IPS DF 19.7 (cell line): ENCODE results near the gene KRTAP10-8.
"Not testable (repeated sequence)": the region's sequence is repeated elsewhere in the genome, so short reads cannot be mapped to it uniquely, and the experiment has no call there.

Source experiments
- DNase-seq: peaks from one replicate; pipeline ENCODE4 v3.0.0-alpha.2; 2013; ENCODE audit warnings: low read depth, low spot score

KRTAP10-8 gene

DNA sequence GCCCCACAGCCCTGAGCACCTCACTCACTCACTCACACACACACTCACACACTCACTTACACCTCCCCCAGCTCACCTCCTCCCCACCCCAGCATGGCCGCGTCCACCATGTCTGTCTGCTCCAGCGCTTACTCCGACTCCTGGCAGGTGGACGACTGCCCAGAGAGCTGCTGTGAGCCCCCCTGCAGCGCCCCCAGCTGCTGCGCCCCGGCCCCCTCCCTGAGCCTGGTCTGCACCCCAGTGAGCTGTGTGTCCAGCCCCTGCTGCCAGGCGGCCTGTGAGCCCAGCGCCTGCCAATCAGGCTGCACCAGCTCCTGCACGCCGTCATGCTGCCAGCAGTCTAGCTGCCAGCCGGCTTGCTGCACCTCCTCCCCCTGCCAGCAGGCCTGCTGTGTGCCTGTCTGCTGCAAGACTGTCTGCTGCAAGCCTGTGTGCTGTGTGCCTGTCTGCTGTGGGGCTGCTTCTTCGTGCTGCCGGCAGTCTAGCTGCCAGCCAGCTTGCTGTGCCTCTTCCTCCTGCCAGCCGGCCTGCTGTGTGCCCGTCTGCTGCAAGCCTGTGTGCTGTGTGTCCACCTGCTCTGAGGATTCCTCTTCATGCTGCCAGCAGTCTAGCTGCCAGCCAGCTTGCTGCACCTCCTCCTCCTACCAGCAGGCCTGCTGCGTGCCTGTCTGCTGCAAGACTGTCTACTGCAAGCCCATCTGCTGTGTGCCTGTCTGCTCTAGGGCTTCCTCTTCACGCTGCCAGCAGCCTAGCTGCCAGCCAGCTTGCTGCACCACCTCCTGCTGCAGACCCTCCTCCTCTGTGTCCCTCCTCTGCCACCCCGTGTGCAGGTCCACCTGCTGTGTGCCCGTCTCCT lies 34.7 kb downstream of the KRTAP10-8 start, which contains the start of gene KRTAP10-11:
TSS of gene KRTAP10-11 (plus strand) at position 49 of the 856 bp plus-strand sequence. CDS start at position 94, 45 bp downstream.
- DNase-seq = not testable (repeated sequence)

- no peak for DNase-seq
Measured at GRCh38 chr21:44647222-44647552, 35.3 kb downstream of the KRTAP10-8 start.

DNA sequence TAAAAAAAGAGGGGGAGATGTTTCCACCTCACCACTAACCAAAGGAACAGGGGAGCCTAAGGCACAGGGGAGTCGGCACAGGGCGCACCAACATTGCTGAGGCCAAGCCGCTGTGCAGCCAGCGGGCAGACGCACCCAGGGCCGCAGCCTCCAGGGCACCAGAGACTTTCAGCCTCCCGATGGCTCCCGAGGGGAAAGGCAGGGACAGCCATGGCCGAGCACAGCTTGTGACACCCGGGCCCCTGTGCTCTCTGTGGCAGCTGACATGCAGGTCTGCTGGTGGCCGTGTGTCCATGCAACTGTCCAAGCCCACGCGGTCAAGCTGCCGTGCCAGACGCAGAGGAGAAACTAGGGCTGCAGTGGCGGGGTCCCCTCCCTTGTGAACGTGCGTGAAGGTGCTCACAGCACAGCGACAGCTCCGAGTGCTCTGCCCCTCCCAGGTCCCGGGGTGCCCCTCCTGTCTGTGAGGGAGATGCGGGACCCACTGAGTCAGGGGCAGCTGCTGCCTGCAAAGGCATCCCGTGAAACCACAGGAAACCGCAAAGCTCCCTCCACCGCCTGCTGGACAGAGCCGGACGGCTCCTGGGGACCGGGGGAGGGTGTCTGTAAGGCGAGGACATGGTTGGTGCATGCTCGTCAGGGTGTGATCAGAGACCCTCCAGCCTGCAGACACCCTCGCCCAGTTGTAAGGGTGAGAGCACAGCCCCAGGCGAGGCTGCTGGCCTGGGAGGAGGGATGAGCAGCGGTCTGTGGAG lies 36.9 kb downstream of the KRTAP10-8 start:
- DNase-seq = no peak

DNA sequence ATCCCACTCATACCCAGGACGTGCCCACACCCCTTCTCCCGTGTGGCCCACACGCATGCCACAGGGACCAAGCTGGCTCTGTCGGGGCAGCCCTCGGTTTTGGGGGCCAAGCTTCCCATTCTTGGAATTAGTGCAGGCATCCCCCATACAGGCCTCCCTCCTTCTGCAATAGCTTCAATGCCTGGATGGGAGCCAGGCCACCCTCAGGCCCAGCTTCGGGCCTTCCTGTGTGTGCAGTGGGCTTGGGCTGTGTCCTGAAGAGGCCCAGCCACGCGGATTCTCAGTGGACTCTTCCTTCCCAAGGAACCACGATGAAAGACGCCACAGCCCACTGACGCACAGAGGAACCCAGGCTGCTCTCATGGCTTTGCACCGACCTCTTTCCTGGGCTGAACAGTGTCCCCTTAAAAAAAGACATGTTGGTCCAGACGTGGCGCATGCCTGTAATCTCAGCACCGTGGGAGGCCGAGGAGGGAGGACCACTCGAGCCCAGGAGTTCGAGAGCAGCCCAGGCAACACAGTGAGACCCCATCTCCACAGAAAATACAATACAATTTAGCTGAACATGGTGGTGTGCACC lies 37.7 kb downstream of the KRTAP10-8 start:
- no peak for DNase-seq

DNA sequence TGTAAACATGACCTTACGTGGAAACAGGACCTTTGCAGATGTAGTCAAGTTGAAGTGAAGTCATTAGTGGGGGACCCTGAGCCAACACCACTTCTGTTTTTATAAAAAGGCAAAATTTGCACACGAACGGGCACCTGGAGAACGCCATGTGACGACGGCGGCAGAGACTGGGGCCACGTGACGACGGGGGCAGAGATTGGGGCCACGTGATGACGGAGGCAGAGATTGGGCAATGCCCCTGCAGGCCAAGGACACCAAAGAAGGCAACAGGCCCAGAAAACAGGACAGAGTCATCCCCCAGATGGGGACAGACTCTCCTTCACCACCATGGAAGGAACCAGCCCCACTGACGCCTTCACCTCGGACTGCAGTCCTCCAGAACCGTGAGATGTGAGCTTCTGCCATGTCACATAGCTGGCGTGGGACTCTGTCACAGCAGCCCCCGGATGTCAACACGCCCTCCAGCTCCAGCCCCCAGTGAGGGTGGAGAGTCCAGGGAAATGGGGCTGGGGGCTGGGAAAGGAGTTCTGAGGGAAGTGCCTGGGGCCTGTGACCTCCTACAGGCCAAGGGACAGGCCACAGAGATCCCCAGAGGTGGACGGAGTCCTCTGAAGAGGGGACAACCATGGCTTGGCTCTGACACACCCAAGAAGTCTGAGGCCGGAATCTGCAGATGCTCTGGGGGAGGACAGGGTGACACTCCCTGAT lies 38.5 kb downstream of the KRTAP10-8 start:
- DNase-seq = no peak

DNA sequence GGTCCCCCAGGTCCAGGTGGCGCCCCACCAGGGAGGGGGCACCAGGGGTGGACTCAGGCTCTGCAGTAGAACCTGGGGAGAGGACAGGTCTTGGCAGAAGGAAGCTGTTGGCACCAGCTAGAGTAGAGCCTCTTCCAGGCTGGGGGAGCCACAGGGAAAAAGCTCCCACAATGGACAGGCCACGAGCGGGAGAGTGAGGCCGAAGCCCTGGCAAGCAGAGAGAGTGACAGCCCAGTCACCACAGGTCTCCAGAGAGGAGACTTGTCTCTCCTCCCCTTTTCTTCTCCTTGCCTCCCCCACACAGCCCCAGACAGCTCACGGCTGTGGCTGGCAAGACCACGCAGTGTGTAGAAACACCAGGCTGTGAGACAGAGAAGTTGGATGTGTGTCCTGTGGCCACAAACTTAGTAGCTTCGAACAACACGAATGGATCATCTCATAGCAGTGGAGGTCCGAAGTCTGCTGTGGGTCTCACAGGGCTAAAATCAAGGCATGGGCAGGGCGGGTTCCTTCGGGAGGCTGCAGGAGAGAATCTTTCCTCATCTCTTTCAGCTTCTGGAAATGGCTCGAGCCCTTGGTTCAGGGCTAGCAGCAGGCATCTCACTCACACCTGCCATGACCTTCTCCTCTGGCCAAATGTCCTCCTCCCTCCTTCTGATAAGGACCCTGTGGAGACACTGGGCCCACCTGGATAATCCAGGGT lies 39.2 kb downstream of the KRTAP10-8 start:
- DNase-seq = no peak

- no peak for DNase-seq
Measured at GRCh38 chr21:44653123-44653522, 41.2 kb downstream of the KRTAP10-8 start.

- DNase-seq = no peak
Measured at GRCh38 chr21:44653656-44654575, 42.0 kb downstream of the KRTAP10-8 start.

DNA sequence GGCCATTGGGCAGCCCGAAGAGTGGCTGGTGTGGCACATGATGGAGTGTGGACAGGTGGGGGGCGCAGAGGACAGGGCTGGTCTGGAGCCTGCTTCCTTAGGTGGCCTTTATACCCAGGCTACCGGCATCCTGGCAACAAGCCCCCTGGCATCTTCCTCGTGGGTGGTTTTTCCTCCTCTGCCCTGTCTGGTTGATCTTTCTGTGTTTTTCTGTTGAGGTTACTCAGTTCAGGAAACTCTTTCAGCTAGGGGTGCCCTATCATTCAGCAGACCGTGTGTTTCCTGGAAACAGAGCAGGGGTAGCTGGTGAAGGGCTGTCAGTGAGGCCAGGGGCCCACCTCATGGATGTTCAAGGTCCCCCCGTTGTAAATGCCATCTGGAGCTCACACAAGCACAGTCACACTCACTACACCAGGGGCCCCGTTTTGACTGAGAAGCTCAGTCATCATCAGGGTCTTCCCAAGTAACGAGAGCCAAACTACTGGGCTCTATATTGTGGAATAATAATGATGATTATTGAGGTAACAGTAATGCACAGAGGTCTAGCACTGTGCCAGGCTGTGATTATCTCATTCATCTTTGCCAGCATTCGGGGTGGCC lies 42.8 kb downstream of the KRTAP10-8 start, which contains the start of gene KRTAP12-4:
TSS of gene KRTAP12-4 (minus strand) at position 84 of the 600 bp plus-strand sequence. CDS start at position 39, 45 bp downstream.
- no peak for DNase-seq

- DNase-seq = no peak
Measured at GRCh38 chr21:44656868-44657267, 45.0 kb downstream of the KRTAP10-8 start.

DNA sequence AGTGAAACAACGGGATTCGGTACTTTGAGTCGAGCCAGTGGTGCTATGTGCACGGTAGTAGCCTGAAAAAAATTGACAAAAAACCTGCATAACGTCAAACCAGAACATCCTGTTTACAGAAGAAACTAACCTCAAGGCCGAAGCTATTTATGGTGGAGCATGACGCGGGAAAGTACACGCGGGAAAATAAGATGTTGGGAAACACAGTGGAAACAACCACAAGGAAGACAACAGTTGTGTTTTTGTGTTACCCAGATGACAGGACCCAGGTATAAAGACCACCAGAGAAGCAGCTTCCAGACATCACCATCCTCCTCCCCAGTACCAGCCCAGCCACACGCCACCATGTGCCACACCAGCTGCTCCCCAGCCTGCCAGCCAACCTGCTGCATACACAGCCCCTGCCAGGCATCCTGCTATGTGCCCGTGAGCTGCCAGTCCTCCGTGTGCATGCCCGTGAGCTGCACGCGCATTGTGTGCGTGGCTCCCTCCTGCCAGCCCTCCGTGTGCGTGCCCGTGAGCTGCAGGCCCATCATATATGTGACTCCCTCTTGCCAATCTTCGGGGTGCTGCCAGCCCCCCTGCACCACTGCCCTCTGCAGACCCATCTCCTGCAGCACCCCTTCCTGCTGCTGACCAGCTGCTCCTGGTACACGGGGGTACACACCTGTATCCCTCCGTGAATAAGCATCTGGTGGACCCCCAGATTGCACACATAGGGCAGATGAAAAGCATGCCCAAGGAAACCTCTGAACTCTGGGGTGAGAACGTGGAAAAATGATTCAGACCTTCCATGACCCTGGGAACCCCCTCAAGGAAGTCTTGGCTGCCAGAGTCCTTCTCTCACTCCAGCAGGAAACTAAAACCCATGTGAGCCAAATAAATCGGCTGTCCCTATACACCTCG lies 46.0 kb downstream of the KRTAP10-8 start, which contains the start of gene KRTAP12-3:
TSS of gene KRTAP12-3 (plus strand) at position 298 of the 906 bp plus-strand sequence. CDS start at position 346, 48 bp downstream.
- no peak for DNase-seq

- DNase-seq = no peak
Measured at GRCh38 chr21:44658541-44658910, 46.6 kb downstream of the KRTAP10-8 start.

- no peak for DNase-seq
Measured at GRCh38 chr21:44658913-44659595, 47.2 kb downstream of the KRTAP10-8 start.

- peak; percentile 30 for DNase-seq
Measured at GRCh38 chr21:44661567-44661966, 49.7 kb downstream of the KRTAP10-8 start.
